ENCODE results near the gene MT1M. TPM values are rescaled to one million over a fixed set of nuclear protein-coding genes. Genes with fewer than 3 reads are reported as not detected.
A peak's percentile ranks its signal among the peaks of the same experiment; 100 is the strongest.

MT1M gene
- total RNA-seq, 1 experiment from 2014 or later = 0.49 TPM

GRCh38 chr16:56641166-56641565 lies 8.7 kb downstream of the MT1M start:
- ChIA-PET CTCF (no interaction called here), POLR2A (ENCODE audit: low non-redundant PET) (no interaction called here)
- DNase-seq (ENCODE audit: low spot score) = no peak
- no peak overlapping the region for H3K27ac ChIP-seq (ENCODE audit: low read depth, low read length, poor library complexity, severe bottlenecking)
- intact Hi-C loops (cut with micrococcal nuclease; ENCODE audit: unreplicated experiment) = no loop called here
- no peaks in the 10 kb centered on the region for H3K36me3 ChIP-seq (ENCODE audit: insufficient read depth, low read length, poor library complexity, severe bottlenecking)
- no TSS peak for BruUV-seq (replicated peaks)
- no peaks in the 10 kb centered on the region for H3K9me3 ChIP-seq (ENCODE audit: low read depth, low read length, poor library complexity, severe bottlenecking)
- TF ChIP-seq EZH2 (IDR thresholded peaks at IDR 0.05; ENCODE audit: borderline replicate concordance, low read depth, low read length, poor library complexity, severe bottlenecking) (no peak), CTCF (conservative IDR thresholded peaks at IDR 0.05; ENCODE audit: low read depth, low read length) (no peak)
- H3K4me1 ChIP-seq (ENCODE audit: insufficient read depth, low read length, poor library complexity, severe bottlenecking) = no peaks in the 10 kb centered on the region
- H3K4me3 ChIP-seq (ENCODE audit: low read depth, low read length, poor library complexity, severe bottlenecking) = no peak overlapping the region
- peaks cover 57% of the 10 kb centered on the region for H3K27me3 ChIP-seq (replicated peaks; ENCODE audit: insufficient read depth, low read depth, low read length, poor library complexity)

DNA sequence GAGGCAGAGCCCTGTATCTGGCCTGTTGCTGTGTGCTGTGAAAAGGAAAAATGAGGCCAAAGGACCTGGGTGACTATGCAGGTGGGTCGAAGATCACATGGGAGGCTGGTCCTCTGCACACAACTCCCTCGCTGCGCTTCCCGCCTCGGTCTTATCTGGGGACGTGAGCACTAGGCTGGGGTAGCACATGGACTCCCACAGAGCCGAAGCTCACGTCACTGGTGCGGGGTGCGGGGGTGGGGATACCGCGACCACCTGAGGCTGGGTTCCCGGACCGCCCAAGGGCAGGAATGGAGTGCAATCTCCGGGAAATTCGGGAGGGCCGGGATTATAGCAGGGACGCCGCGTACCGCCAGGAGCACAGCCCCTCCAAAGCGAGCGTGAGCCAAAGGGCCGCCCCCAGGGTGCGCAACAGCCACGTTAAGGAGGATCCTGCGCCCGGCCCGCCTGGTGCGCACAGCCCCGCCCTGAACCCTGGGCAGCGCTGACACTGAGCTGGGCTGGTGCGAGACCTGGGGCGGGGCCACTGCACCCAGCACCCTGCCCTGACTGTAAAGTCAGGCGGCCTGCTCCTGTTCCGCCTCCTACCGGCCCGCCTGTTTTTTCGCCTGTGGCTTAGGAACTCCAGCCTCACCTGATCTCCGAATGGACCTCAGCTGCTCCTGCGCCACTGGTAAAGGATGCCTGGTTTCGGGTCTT lies 10.8 kb downstream of the MT1M start:
- peak; percentile 37 for DNase-seq (ENCODE audit: low spot score)
- Histone ChIP-seq H3K4me1 (ENCODE audit: insufficient read depth, low read length, poor library complexity, severe bottlenecking) (no peaks in the 10 kb centered on the region), H3K27me3 (replicated peaks; ENCODE audit: insufficient read depth, low read depth, low read length, poor library complexity) (peaks cover 37% of the 10 kb centered on the region), H3K9me3 (ENCODE audit: low read depth, low read length, poor library complexity, severe bottlenecking) (no peaks in the 10 kb centered on the region), H3K36me3 (ENCODE audit: insufficient read depth, low read length, poor library complexity, severe bottlenecking) (no peaks in the 10 kb centered on the region), H3K27ac (ENCODE audit: low read depth, low read length, poor library complexity, severe bottlenecking) (no peak overlapping the region), H3K4me3 (ENCODE audit: low read depth, low read length, poor library complexity, severe bottlenecking) (peak overlapping the region; percentile 17)
- POLR2A ChIA-PET (ENCODE audit: low non-redundant PET) = no interaction called here
- CTCF ChIA-PET = interaction anchor here (0.7 kb wide), 1 partner anchor 37 kb away, joined by 3 read pairs; no protein-coding TSS in a partner anchor
- intact Hi-C loops (cut with micrococcal nuclease; ENCODE audit: unreplicated experiment) = no loop called here
- BruUV-seq (replicated peaks) = no TSS peak
- TF ChIP-seq CTCF (conservative IDR thresholded peaks at IDR 0.05; ENCODE audit: low read depth, low read length) (peak; percentile 31; the same call in 1 of the 2 replicates), EZH2 (IDR thresholded peaks at IDR 0.05; ENCODE audit: borderline replicate concordance, low read depth, low read length, poor library complexity, severe bottlenecking) (no peak)

DNA sequence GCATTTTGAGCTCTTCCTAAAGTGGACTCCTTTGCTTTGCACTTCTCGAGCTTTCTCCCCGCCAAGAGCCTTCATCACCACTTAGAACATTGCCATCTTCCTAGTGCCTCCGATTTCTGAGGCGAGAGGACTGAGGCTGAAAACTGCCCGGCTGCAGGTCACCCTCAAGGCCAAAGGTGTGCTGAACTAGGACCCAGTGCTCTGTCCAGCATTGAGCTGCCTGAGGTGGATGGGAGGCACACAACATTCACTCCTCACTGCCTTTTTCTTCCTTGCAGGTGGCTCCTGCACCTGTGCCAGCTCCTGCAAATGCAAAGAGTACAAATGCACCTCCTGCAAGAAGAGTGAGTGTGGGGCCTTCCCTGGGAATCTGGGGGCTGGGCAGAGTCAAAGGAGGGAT lies 11.4 kb downstream of the MT1M start:
- TF ChIP-seq CTCF (conservative IDR thresholded peaks at IDR 0.05; ENCODE audit: low read depth, low read length) = no peak
- no peak for TF ChIP-seq EZH2 (IDR thresholded peaks at IDR 0.05; ENCODE audit: borderline replicate concordance, low read depth, low read length, poor library complexity, severe bottlenecking)
- Histone ChIP-seq H3K27ac (ENCODE audit: low read depth, low read length, poor library complexity, severe bottlenecking) (no peak overlapping the region), H3K4me3 (ENCODE audit: low read depth, low read length, poor library complexity, severe bottlenecking) (no peak overlapping the region), H3K4me1 (ENCODE audit: insufficient read depth, low read length, poor library complexity, severe bottlenecking) (no peaks in the 10 kb centered on the region), H3K27me3 (replicated peaks; ENCODE audit: insufficient read depth, low read depth, low read length, poor library complexity) (peaks cover 34% of the 10 kb centered on the region), H3K36me3 (ENCODE audit: insufficient read depth, low read length, poor library complexity, severe bottlenecking) (no peaks in the 10 kb centered on the region), H3K9me3 (ENCODE audit: low read depth, low read length, poor library complexity, severe bottlenecking) (no peaks in the 10 kb centered on the region)
- intact Hi-C loops (cut with micrococcal nuclease; ENCODE audit: unreplicated experiment) = no loop called here
- ChIA-PET POLR2A (ENCODE audit: low non-redundant PET) (no interaction called here), CTCF (interaction anchor here (0.7 kb wide), 1 partner anchor 38 kb away, joined by 3 read pairs; no protein-coding TSS in a partner anchor)
- no TSS peak for BruUV-seq (replicated peaks)
- no peak for DNase-seq (ENCODE audit: low spot score)
